OCI-LY7 (cell line): ENCODE results near the gene PRMT9. TPM values are rescaled to one million over a fixed set of nuclear protein-coding genes. Genes with fewer than 3 reads are reported as not detected.

Experiments used
- BruUV-seq: library from RNA; stranded (reverse); fragments of 400-500 nt; replicated peaks from 2 replicates; lab custom pipeline; 2021; lab: Mats Ljungman, UMichigan
- CTCF ChIA-PET: fragments of 300-600 bp; sonication (Branson Sonifier 250); formaldehyde crosslinking; loops from one replicate; lab custom pipeline; 2022; ENCODE audit warnings: antibody characterized with exemption; ENCODE audit not compliant: unreplicated experiment; lab: Charles Lee
- POLR2A ChIA-PET: fragments of 300-600 bp; sonication (Branson Sonifier 250); formaldehyde crosslinking; loops from one replicate; lab custom pipeline; 2022; ENCODE audit warnings: antibody characterized with exemption; lab: Charles Lee
- DNase-seq: peaks from one replicate; pipeline ENCODE4 v3.0.0-alpha.2; 2015; ENCODE audit warnings: low spot score
- H2AFZ ChIP-seq: fragments of 200-600 bp; sonication (generic), shearing (Covaris generic); 2 replicates; pipeline ENCODE4 v1.6.1; 2014; ENCODE audit warnings: mild to moderate bottlenecking, antibody characterized with exemption, low read length, moderate library complexity
- H3K27ac ChIP-seq: fragments of 200-600 bp; sonication (generic); 2 replicates; pipeline ENCODE4 v1.5.1; 2014; ENCODE audit warnings: mixed run types, low read depth, mild to moderate bottlenecking, moderate library complexity, low read length, inconsistent platforms; ENCODE audit not compliant: poor library complexity, severe bottlenecking
- H3K36me3 ChIP-seq: fragments of 200-600 bp; sonication (generic); 2 replicates; pipeline ENCODE4 v1.6.1; 2014; ENCODE audit warnings: mild to moderate bottlenecking, antibody characterized with exemption, low read length, moderate library complexity, mixed read lengths; ENCODE audit not compliant: insufficient read depth
- H3K4me1 ChIP-seq: fragments of 200-600 bp; sonication (generic); 2 replicates; pipeline ENCODE4 v1.5.1; 2014; ENCODE audit warnings: mild to moderate bottlenecking, low read length; ENCODE audit not compliant: insufficient read depth, poor library complexity, severe bottlenecking
- H3K4me2 ChIP-seq: fragments of 200-600 bp; sonication (generic); 2 replicates; pipeline ENCODE4 v1.6.1; 2014; ENCODE audit warnings: mild to moderate bottlenecking, low read length
- H3K4me3 ChIP-seq: fragments of 200-600 bp; sonication (generic); 2 replicates; pipeline ENCODE4 v1.5.1; 2014; ENCODE audit warnings: mild to moderate bottlenecking, low read depth, low read length; ENCODE audit not compliant: poor library complexity, severe bottlenecking
- H3K79me2 ChIP-seq: fragments of 200-600 bp; sonication (generic); 2 replicates; pipeline ENCODE4 v1.6.1; 2016; ENCODE audit warnings: low read depth, mild to moderate bottlenecking, low read length, moderate library complexity, mixed read lengths; ENCODE audit not compliant: insufficient read depth
- H3K9me2 ChIP-seq: fragments of 200-600 bp; sonication (generic); 2 replicates; pipeline ENCODE4 v1.6.1; 2016; ENCODE audit warnings: mild to moderate bottlenecking, low read length, mixed read lengths; ENCODE audit not compliant: insufficient read depth
- H3K9me3 ChIP-seq: fragments of 200-600 bp; sonication (generic); 2 replicates; pipeline ENCODE4 v1.6.1; 2014; ENCODE audit warnings: mild to moderate bottlenecking, mixed run types, low read length, mixed read lengths
- H4K20me1 ChIP-seq: fragments of 200-600 bp; sonication (generic); 2 replicates; pipeline ENCODE4 v1.6.1; 2014; ENCODE audit warnings: mild to moderate bottlenecking, antibody characterized with exemption, low read length, moderate library complexity, mixed read lengths; ENCODE audit not compliant: insufficient read depth
- CTCF ChIP-seq: fragments of 200-600 bp; sonication (generic); conservative IDR thresholded peaks from 2 replicates; pipeline ENCODE4 v1.5.1; 2014; ENCODE audit warnings: mild to moderate bottlenecking, antibody characterized with exemption, low read length, moderate library complexity, mixed read lengths
- EZH2phosphoT487 ChIP-seq: fragments of 200-600 bp; sonication (generic); IDR thresholded peaks from 2 replicates; pipeline ENCODE4 v1.6.1; 2018; ENCODE audit warnings: low read depth, borderline replicate concordance, mild to moderate bottlenecking, mixed run types, antibody characterized with exemption, low read length, moderate library complexity, mixed read lengths
- intact Hi-C: fragments of 100-400 bp; cut with micrococcal nuclease; formaldehyde crosslinking; loops from one replicate; pipeline ENCODE4 v1.10.0; 2022; ENCODE audit not compliant: unreplicated experiment
- total RNA-seq, 2 experiments: library from RNA; depleted of rRNA in 1 of 2; stranded (reverse); fragments of >200 nt in 1 of 2; shearing (Covaris generic) in 1 of 2; gene quantifications; 2 replicates each; pipeline ENCODE4 v1.2.3, GENCODE V29; 2014 to 2022

PRMT9 gene
- total RNA-seq, 2 experiments from 2014 or later = 13.1 to 13.9 TPM

- intact Hi-C loops = no loop called here
- no peaks in the 10 kb centered on the region for H3K4me1 ChIP-seq
- H3K9me3 ChIP-seq = no peaks in the 10 kb centered on the region
- no peak overlapping the region for H3K4me2 ChIP-seq
- no peak overlapping the region for H2AFZ ChIP-seq
- DNase-seq = no peak
- no peak overlapping the region for H3K4me3 ChIP-seq
- no peaks in the 10 kb centered on the region for H3K9me2 ChIP-seq
- no peaks in the 10 kb centered on the region for H3K36me3 ChIP-seq
- no peaks in the 10 kb centered on the region for H3K79me2 ChIP-seq
- no TSS peak for BruUV-seq
- no peak overlapping the region for H3K27ac ChIP-seq
- POLR2A ChIA-PET = no interaction called here
- CTCF ChIA-PET = no interaction called here
- TF ChIP-seq EZH2phosphoT487 = no peak
- no peak for TF ChIP-seq CTCF
- no peaks in the 10 kb centered on the region for H4K20me1 ChIP-seq
These were observed 43.6 kb upstream of the PRMT9 start for GRCh38 chr4:147727476-147728028.

- ChIA-PET CTCF (no interaction called here), POLR2A (no interaction called here)
- no peak overlapping the region for H3K4me3 ChIP-seq
- no peaks in the 10 kb centered on the region for H3K9me3 ChIP-seq
- H3K36me3 ChIP-seq = no peaks in the 10 kb centered on the region
- H2AFZ ChIP-seq = no peak overlapping the region
- no peaks in the 10 kb centered on the region for H3K79me2 ChIP-seq
- intact Hi-C loops = no loop called here
- BruUV-seq = no TSS peak
- H3K4me2 ChIP-seq = no peak overlapping the region
- H3K27ac ChIP-seq = no peak overlapping the region
- H4K20me1 ChIP-seq = no peaks in the 10 kb centered on the region
- no peaks in the 10 kb centered on the region for H3K4me1 ChIP-seq
- no peak for DNase-seq
- TF ChIP-seq CTCF = no peak
- no peak for TF ChIP-seq EZH2phosphoT487
- no peaks in the 10 kb centered on the region for H3K9me2 ChIP-seq
These were observed 41.7 kb upstream of the PRMT9 start for GRCh38 chr4:147725673-147726072.

- no peak overlapping the region for H3K27ac ChIP-seq
- H3K36me3 ChIP-seq = no peaks in the 10 kb centered on the region
- H3K4me1 ChIP-seq = no peaks in the 10 kb centered on the region
- H3K9me3 ChIP-seq = no peaks in the 10 kb centered on the region
- no peak for DNase-seq
- CTCF ChIA-PET = no interaction called here
- no peaks in the 10 kb centered on the region for H4K20me1 ChIP-seq
- no peaks in the 10 kb centered on the region for H3K9me2 ChIP-seq
- no peak for TF ChIP-seq CTCF
- no peak for TF ChIP-seq EZH2phosphoT487
- no peak overlapping the region for H3K4me2 ChIP-seq
- no peak overlapping the region for H2AFZ ChIP-seq
- no TSS peak for BruUV-seq
- intact Hi-C loops = no loop called here
- no peak overlapping the region for H3K4me3 ChIP-seq
- POLR2A ChIA-PET = interaction anchor here (0.8 kb wide), 1 partner anchor 11 kb away, joined by 3 read pairs; no protein-coding TSS in a partner anchor
- no peaks in the 10 kb centered on the region for H3K79me2 ChIP-seq
These were observed 40.7 kb upstream of the PRMT9 start for GRCh38 chr4:147724468-147725201.
